HL-60 (cell line): Measurements from ENCODE around the gene ETV3L.

Experiments
- DNase-seq, 2 experiments: peaks; one replicate each; pipeline ENCODE4 v3.0.0-alpha.2; 2010 to 2020; ENCODE audit warnings: low read depth in 1 of 2, low spot score in 1 of 2
- H3K27ac ChIP-seq: fragments of 250-450 bp; sonication (Bioruptor Pico); replicated peaks from 2 replicates; pipeline ENCODE4 v1.5.1; 2020; ENCODE audit warnings: mild to moderate bottlenecking, moderate library complexity
- H3K27me3 ChIP-seq: fragments of 250-450 bp; sonication (Bioruptor Pico); 2 replicates; pipeline ENCODE4 v1.5.1; 2021; ENCODE audit warnings: mild to moderate bottlenecking, moderate library complexity; ENCODE audit not compliant: insufficient read depth, poor library complexity, severe bottlenecking
- H3K4me3 ChIP-seq: replicated peaks from 2 replicates; pipeline ENCODE4 v1.5.1; 2011; ENCODE audit warnings: mild to moderate bottlenecking, control low read depth, low read length; ENCODE audit not compliant: insufficient read depth
- GABPA ChIP-seq: IDR thresholded peaks from 2 replicates; pipeline ENCODE4 v1.6.1; 2012; ENCODE audit warnings: low read depth
- POLR2AphosphoS5 ChIP-seq: IDR thresholded peaks from 2 replicates; pipeline ENCODE4 v1.6.1; 2012; ENCODE audit warnings: low read depth
- REST ChIP-seq: IDR thresholded peaks from 2 replicates; pipeline ENCODE4 v1.6.1; 2012; ENCODE audit warnings: low read depth; ENCODE audit not compliant: insufficient replicate concordance
- SPI1 ChIP-seq: IDR thresholded peaks from 2 replicates; pipeline ENCODE4 v1.6.1; 2012; ENCODE audit warnings: low read depth, mild to moderate bottlenecking, borderline replicate concordance
- TF ChIP-seq, protein P1 (sequence below): IDR thresholded peaks from one replicate; pipeline ENCODE4 v1.5.1; 2011; ENCODE audit warnings: low read length, control low read depth, inconsistent platforms; ENCODE audit not compliant: insufficient read depth

The ETV3L gene

DNA sequence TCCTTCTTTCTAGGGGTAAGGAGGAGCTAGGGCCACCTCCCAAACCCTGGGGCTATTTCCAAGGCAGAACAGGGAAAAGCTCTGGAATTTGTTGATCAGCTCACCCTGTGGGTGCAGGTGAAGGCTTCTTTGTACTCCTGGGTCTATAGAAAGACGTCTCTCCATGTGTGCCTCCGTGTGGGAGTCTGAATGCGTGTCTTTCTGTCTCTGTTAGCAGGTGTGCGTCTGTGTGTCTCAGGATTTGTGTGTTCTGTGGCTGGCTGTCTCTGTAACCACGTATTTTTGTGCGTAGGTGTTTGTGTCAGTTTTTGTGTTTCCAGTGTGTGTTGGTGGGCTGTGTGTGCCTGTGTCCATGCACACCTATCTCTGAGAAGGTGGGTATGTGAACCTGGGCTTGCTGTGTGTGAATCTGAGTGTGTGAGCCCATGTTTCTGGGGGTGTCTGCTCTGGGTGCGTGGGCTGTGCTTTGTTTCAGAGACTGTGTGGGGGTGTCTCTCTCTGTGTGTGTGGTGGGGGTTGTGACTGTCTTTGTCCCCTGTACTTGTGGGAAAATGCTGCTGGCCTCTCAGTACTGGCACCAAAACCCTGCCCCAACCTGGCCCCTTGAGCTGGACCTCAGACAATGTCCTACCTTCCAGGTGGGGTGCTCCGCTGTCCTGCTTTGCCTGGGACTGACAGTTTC, 12.7 kb upstream of the ETV3L start:
- no peak for DNase-seq
- Histone ChIP-seq H3K27ac (no peak overlapping the region), H3K27me3 (peaks cover 14% of the 10 kb centered on the region), H3K4me3 (no peak overlapping the region)
- TF ChIP-seq POLR2AphosphoS5 (no peak), SPI1 (no peak), REST (no peak), GABPA (no peak)
- TF ChIP-seq, protein P1, sequence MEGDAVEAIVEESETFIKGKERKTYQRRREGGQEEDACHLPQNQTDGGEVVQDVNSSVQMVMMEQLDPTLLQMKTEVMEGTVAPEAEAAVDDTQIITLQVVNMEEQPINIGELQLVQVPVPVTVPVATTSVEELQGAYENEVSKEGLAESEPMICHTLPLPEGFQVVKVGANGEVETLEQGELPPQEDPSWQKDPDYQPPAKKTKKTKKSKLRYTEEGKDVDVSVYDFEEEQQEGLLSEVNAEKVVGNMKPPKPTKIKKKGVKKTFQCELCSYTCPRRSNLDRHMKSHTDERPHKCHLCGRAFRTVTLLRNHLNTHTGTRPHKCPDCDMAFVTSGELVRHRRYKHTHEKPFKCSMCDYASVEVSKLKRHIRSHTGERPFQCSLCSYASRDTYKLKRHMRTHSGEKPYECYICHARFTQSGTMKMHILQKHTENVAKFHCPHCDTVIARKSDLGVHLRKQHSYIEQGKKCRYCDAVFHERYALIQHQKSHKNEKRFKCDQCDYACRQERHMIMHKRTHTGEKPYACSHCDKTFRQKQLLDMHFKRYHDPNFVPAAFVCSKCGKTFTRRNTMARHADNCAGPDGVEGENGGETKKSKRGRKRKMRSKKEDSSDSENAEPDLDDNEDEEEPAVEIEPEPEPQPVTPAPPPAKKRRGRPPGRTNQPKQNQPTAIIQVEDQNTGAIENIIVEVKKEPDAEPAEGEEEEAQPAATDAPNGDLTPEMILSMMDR, result no peak

- no peak for DNase-seq
- H3K27ac ChIP-seq, result no peak overlapping the region
- no peak overlapping the region for H3K4me3 ChIP-seq
- TF ChIP-seq POLR2AphosphoS5 (no peak), REST (no peak), SPI1 (no peak), GABPA (no peak)
- TF ChIP-seq, protein P1, result no peak
- peaks cover 17% of the 10 kb centered on the region for H3K27me3 ChIP-seq
Observed at GRCh38 chr1:157111396-157112165, 12.0 kb upstream of the ETV3L start.

DNA sequence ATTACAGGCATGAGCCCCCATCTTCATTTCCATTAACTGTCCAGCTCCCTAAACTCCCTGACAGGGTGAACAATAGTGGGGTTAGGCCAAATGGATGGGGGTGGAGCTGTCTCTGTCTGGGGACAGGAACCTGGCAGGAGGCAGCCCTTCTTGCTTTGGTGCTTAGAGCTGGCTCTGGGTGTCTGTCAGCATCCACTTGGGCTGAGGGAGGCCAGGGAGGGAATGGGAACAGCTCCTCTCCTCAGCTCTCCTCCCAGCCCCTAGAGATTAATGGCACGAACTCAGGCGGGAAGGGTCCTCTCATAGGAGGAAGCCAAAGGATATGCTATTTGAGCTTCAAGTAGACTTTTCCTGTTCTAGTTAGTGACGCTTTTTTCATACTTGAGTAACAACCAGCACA, 11.1 kb upstream of the ETV3L start:
- peaks cover 17% of the 10 kb centered on the region for H3K27me3 ChIP-seq
- no peak overlapping the region for H3K4me3 ChIP-seq
- no peak for TF ChIP-seq GABPA
- no peak for TF ChIP-seq SPI1
- TF ChIP-seq, protein P1, result no peak
- TF ChIP-seq POLR2AphosphoS5, result no peak
- no peak for TF ChIP-seq REST
- no peak overlapping the region for H3K27ac ChIP-seq
- DNase-seq, result no peak
